Neuronal stem cell (in vitro differentiated cells): Measurements from ENCODE around the gene NHS.

Source experiments
- DNase-seq: peaks from one replicate; pipeline ENCODE4 v3.0.0-alpha.2; 2013; ENCODE audit warnings: low spot score
- H2AFZ ChIP-seq: one replicate; pipeline ENCODE4 v1.6.1; 2013; ENCODE audit warnings: mild to moderate bottlenecking, low read length, inconsistent platforms
- H2AK5ac ChIP-seq: 2 replicates; pipeline ENCODE4 v1.6.1; 2013; ENCODE audit warnings: low read depth, mild to moderate bottlenecking, inconsistent platforms, low read length, moderate library complexity, mixed read lengths
- H2BK120ac ChIP-seq: 2 replicates; pipeline ENCODE4 v1.6.1; 2013; ENCODE audit warnings: low read depth, mild to moderate bottlenecking, inconsistent platforms, low read length, moderate library complexity, mixed read lengths
- H2BK12ac ChIP-seq: one replicate; pipeline ENCODE4 v1.6.1; 2013; ENCODE audit warnings: low read length, inconsistent platforms
- H2BK15ac ChIP-seq: 2 replicates; pipeline ENCODE4 v1.6.1; 2013; ENCODE audit warnings: mild to moderate bottlenecking, low read length, inconsistent platforms, mixed read lengths
- H2BK5ac ChIP-seq: one replicate; pipeline ENCODE4 v1.6.1; 2013; ENCODE audit warnings: inconsistent platforms, mild to moderate bottlenecking, low read length, moderate library complexity
- H3K14ac ChIP-seq: one replicate; pipeline ENCODE4 v1.6.1; 2013; ENCODE audit warnings: low read length, inconsistent platforms
- H3K18ac ChIP-seq: 2 replicates; pipeline ENCODE4 v1.6.1; 2013; ENCODE audit warnings: low read length, inconsistent platforms
- H3K23ac ChIP-seq: 2 replicates; pipeline ENCODE4 v1.6.1; 2013; ENCODE audit warnings: low read depth, mild to moderate bottlenecking, mixed read lengths, low read length, inconsistent platforms; ENCODE audit not compliant: poor library complexity
- H3K27ac ChIP-seq: replicated peaks from 3 replicates; pipeline ENCODE4 v1.5.1; 2013; ENCODE audit warnings: low read length, inconsistent platforms
- H3K27me3 ChIP-seq, 3 experiments: 2 replicates each; pipeline ENCODE4 v1.6.1; 2013; ENCODE audit warnings: low read length in 3 of 3, mild to moderate bottlenecking in 2 of 3, inconsistent platforms in 1 of 3, low read depth in 1 of 3, mixed read lengths in 1 of 3, moderate library complexity in 1 of 3; ENCODE audit not compliant: control insufficient read depth in 3 of 3, insufficient read depth in 3 of 3
- H3K36me3 ChIP-seq, 2 donors: replicated peaks in 1 of 2; 2 replicates each; pipeline ENCODE4 v1.6.1; 2013; ENCODE audit warnings: low read length in 2 of 2; ENCODE audit not compliant: control insufficient read depth in 2 of 2, insufficient read depth in 2 of 2
- H3K4ac ChIP-seq: 2 replicates; pipeline ENCODE4 v1.6.1; 2013; ENCODE audit warnings: inconsistent platforms, mild to moderate bottlenecking, low read length, moderate library complexity
- H3K4me1 ChIP-seq, 2 donors: 1 replicate in 1 of 2; 2 replicates in 1 of 2; pipeline ENCODE4 v1.6.1; 2013; ENCODE audit warnings: low read length in 2 of 2, low read depth in 1 of 2; ENCODE audit not compliant: control insufficient read depth in 2 of 2, insufficient read depth in 1 of 2
- H3K4me2 ChIP-seq: one replicate; pipeline ENCODE4 v1.6.1; 2013; ENCODE audit warnings: mild to moderate bottlenecking, low read length, inconsistent platforms; ENCODE audit not compliant: insufficient read depth, poor library complexity, severe bottlenecking
- H3K4me3 ChIP-seq, 2 donors: 2 replicates each; pipeline ENCODE4 v1.5.1; 2013; ENCODE audit warnings: low read length in 2 of 2, mild to moderate bottlenecking in 2 of 2, inconsistent platforms in 1 of 2, moderate library complexity in 1 of 2
- H3K79me1 ChIP-seq: one replicate; pipeline ENCODE4 v1.6.1; 2013; ENCODE audit warnings: low read depth, mild to moderate bottlenecking, inconsistent platforms, low read length, moderate library complexity
- H3K9ac ChIP-seq: one replicate; pipeline ENCODE4 v1.6.1; 2013; ENCODE audit warnings: mild to moderate bottlenecking, low read depth, low read length, inconsistent platforms; ENCODE audit not compliant: poor library complexity
- H3K9me3 ChIP-seq, 2 donors: replicated peaks in 1 of 2; 2 replicates each; pipeline versions ENCODE3 to v1.6.1; 2013; ENCODE audit warnings: low read length in 2 of 2, mild to moderate bottlenecking in 2 of 2, inconsistent platforms in 1 of 2, low read depth in 1 of 2, mixed read lengths in 1 of 2, moderate library complexity in 1 of 2; ENCODE audit not compliant: control insufficient read depth in 2 of 2, insufficient read depth in 1 of 2
- H4K8ac ChIP-seq: one replicate; pipeline ENCODE4 v1.6.1; 2013; ENCODE audit warnings: low read depth, mild to moderate bottlenecking, inconsistent platforms, low read length, moderate library complexity
- H4K91ac ChIP-seq: one replicate; pipeline ENCODE4 v1.6.1; 2013; ENCODE audit warnings: low read length, low read depth, mild to moderate bottlenecking, inconsistent platforms; ENCODE audit not compliant: poor library complexity
- WGBS, 2 donors: extraction: QIAGEN DNeasy Blood & Tissue Kit; methylation state at CpG; one replicate each; pipeline ENCODE4 v1.1.7; 2013; ENCODE audit warnings: missing lambda C conversion rate in 2 of 2, mixed read lengths in 1 of 2; ENCODE audit not compliant: insufficient read length in 2 of 2, insufficient replicate concordance in 1 of 2; ENCODE audit errors: extremely low coverage in 2 of 2; 5-methylcytosine and 5-hydroxymethylcytosine counted together

NHS gene

GRCh38 chrX:17700976-17701375, 326.0 kb downstream of the NHS start:
- Histone ChIP-seq H3K27me3 (peaks cover 0 to 2% (median 0%) of the 10 kb centered on the region in 3 experiments), H3K18ac (no peak overlapping the region), H3K14ac (no peak overlapping the region), H3K27ac (no peak overlapping the region), H3K23ac (no peak overlapping the region), H3K9me3 (no peaks in the 10 kb centered on the region), H2BK12ac (no peak overlapping the region), H2BK120ac (no peak overlapping the region), H2BK15ac (no peak overlapping the region), H3K4me3 (no peak overlapping the region), H3K9ac (no peak overlapping the region), H4K8ac (no peak overlapping the region), H3K4me1 (no peaks in the 10 kb centered on the region), H2BK5ac (no peak overlapping the region), H3K79me1 (no peaks in the 10 kb centered on the region), H2AFZ (no peak overlapping the region), H3K4ac (no peak overlapping the region), H4K91ac (no peak overlapping the region), H2AK5ac (no peak overlapping the region), H3K4me2 (no peak overlapping the region), H3K36me3 (no peaks in the 10 kb centered on the region)
- DNase-seq, result no peak
- no CpG with 5 or more reads among the region's 1 CpG for WGBS, 2 donors

DNA sequence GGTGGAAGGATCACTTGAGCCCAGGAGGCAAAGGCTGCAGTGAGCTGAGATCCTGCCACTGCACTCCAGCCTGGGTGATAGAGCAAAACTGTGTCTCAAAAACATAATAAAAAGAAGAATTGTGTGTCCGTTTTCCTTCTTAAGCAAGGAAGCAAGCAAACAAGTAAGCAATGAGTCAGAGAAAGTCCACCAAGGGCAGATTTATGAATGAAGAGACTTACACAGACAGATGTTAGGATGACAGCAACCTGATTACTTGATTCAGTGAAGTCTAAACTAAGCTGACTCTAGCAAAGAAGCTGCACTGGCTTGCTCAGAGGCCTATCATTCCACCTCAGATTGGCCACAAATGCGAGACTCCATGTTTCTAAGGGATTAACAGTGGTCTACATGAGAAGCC, 328.2 kb downstream of the NHS start:
- Histone ChIP-seq H3K4me3 (no peak overlapping the region), H3K23ac (no peak overlapping the region), H3K18ac (no peak overlapping the region), H4K8ac (no peak overlapping the region), H2BK5ac (no peak overlapping the region), H3K27me3 (peaks cover 0 to 2% (median 0%) of the 10 kb centered on the region in 3 experiments), H3K79me1 (no peaks in the 10 kb centered on the region), H2AK5ac (no peak overlapping the region), H2BK12ac (no peak overlapping the region), H3K4me1 (no peaks in the 10 kb centered on the region), H2BK15ac (no peak overlapping the region), H2AFZ (no peak overlapping the region), H2BK120ac (no peak overlapping the region), H3K27ac (no peak overlapping the region), H3K4ac (no peak overlapping the region), H3K9ac (no peak overlapping the region), H4K91ac (no peak overlapping the region), H3K9me3 (no peaks in the 10 kb centered on the region), H3K4me2 (no peak overlapping the region), H3K14ac (no peak overlapping the region), H3K36me3 (no peaks in the 10 kb centered on the region)
- no peak for DNase-seq
- WGBS, 2 donors, result no CpG with 5 or more reads among the region's 2 CpGs

GRCh38 chrX:17705211-17705610, 330.2 kb downstream of the NHS start:
- WGBS, 2 donors, result no CpG with 5 or more reads among the region's 2 CpGs
- H3K4me3 ChIP-seq, result no peak overlapping the region
- H3K9me3 ChIP-seq, result no peaks in the 10 kb centered on the region
- H3K18ac ChIP-seq, result no peak overlapping the region
- no peak overlapping the region for H3K27ac ChIP-seq
- H2BK5ac ChIP-seq, result no peak overlapping the region
- H2BK12ac ChIP-seq, result no peak overlapping the region
- H2AFZ ChIP-seq, result no peak overlapping the region
- H2AK5ac ChIP-seq, result no peak overlapping the region
- DNase-seq, result no peak
- no peak overlapping the region for H3K4me2 ChIP-seq
- H3K14ac ChIP-seq, result no peak overlapping the region
- no peaks in the 10 kb centered on the region for H3K4me1 ChIP-seq
- no peaks in the 10 kb centered on the region for H3K79me1 ChIP-seq
- H4K91ac ChIP-seq, result no peak overlapping the region
- peaks cover 0 to 2% (median 0%) of the 10 kb centered on the region in 3 experiments for H3K27me3 ChIP-seq
- H2BK120ac ChIP-seq, result no peak overlapping the region
- no peak overlapping the region for H3K4ac ChIP-seq
- H2BK15ac ChIP-seq, result no peak overlapping the region
- no peak overlapping the region for H3K23ac ChIP-seq
- H3K9ac ChIP-seq, result no peak overlapping the region
- no peak overlapping the region for H4K8ac ChIP-seq
- H3K36me3 ChIP-seq, result no peaks in the 10 kb centered on the region

DNA sequence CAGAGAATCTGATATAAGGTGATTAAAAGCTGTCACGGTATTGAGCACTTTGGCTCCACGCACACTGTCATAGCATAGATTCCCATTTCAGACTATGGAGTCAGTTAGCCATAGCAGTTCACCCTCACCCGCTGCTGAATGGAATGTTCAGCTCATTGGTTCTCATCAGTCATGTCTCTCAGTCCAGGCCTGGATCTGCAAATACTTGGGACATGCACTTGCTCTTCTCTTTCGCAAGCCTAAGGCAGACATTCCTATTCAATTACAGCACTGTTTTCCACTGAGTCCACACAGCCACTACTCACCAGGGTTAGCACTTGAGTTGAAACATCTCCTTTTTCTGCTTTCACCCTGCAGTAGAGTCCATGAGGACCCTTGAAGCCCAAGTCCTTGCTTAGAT, 331.7 kb downstream of the NHS start:
- H2AK5ac ChIP-seq, result no peak overlapping the region
- H3K9ac ChIP-seq, result no peak overlapping the region
- H3K27me3 ChIP-seq, result no peaks in the 10 kb centered on the region
- no peak overlapping the region for H3K18ac ChIP-seq
- H3K4me1 ChIP-seq, result no peaks in the 10 kb centered on the region
- no peak overlapping the region for H2BK120ac ChIP-seq
- no peak overlapping the region for H3K23ac ChIP-seq
- no peak overlapping the region for H2BK5ac ChIP-seq
- no peak overlapping the region for H3K4ac ChIP-seq
- H4K8ac ChIP-seq, result no peak overlapping the region
- H3K4me2 ChIP-seq, result no peak overlapping the region
- no peak overlapping the region for H2AFZ ChIP-seq
- H3K4me3 ChIP-seq, result no peak overlapping the region
- no peak overlapping the region for H2BK12ac ChIP-seq
- no peaks in the 10 kb centered on the region for H3K79me1 ChIP-seq
- no peak for DNase-seq
- H4K91ac ChIP-seq, result no peak overlapping the region
- no peaks in the 10 kb centered on the region for H3K36me3 ChIP-seq
- no peak overlapping the region for H3K27ac ChIP-seq
- H3K9me3 ChIP-seq, result no peaks in the 10 kb centered on the region
- no peak overlapping the region for H2BK15ac ChIP-seq
- WGBS, 2 donors, result no CpG with 5 or more reads among the region's 4 CpGs
- no peak overlapping the region for H3K14ac ChIP-seq
